A549 (cell line): ENCODE data around the gene CR1. TPM values are rescaled to one million over a fixed set of nuclear protein-coding genes. Genes with fewer than 3 reads are reported as not detected.
"Not testable (repeated sequence)": the region's sequence is repeated elsewhere in the genome, so short reads cannot be mapped to it uniquely, and the experiment has no call there.

Experiments
- ATAC-seq, 2 experiments: fragments of 200-7000 bp in 1 of 2; fragments of >200 bp in 1 of 2; cut with Nextera tagmentation in 1 of 2; cut with Tn5 transposase in 1 of 2; 3 replicates each; pipeline versions ENCODE4 v1.8.0 to v1.9.1; 2018 to 2020; ENCODE audit warnings: mild to moderate bottlenecking in 1 of 2, moderate library complexity in 1 of 2
- CTCF ChIA-PET: fragments of 300-600 bp; sonication (Branson Sonifier 250); formaldehyde crosslinking; extraction: SDS; loops from one replicate; lab custom pipeline; 2021; ENCODE audit warnings: antibody characterized with exemption, inconsistent platforms; lab: Yijun Ruan, JAX
- POLR2A ChIA-PET: fragments of 350-600 bp; formaldehyde crosslinking; extraction: SDS; loops from one replicate; lab custom pipeline; 2021; ENCODE audit warnings: antibody characterized with exemption, inconsistent platforms; lab: Yijun Ruan, JAX
- DNase-seq, 2 experiments: peaks; one replicate each; pipeline versions ENCODE4 v3.0.0 to v3.0.0-alpha.2; 2011 to 2016; ENCODE audit warnings: low read depth in 1 of 2, low spot score in 1 of 2
- FAIRE-seq: peaks from 2 replicates; lab custom pipeline; 2011; peaks lifted over from hg19 to GRCh38; lab: Jason Lieb, UNC
- H3K27ac ChIP-seq, 2 experiments: fragments of >200 bp; sonication (Bioruptor Twin); formaldehyde crosslinking; 3 replicates each; pipeline ENCODE4 v1.5.1; 2016 to 2017
- H3K4me1 ChIP-seq: fragments of >200 bp; sonication (Bioruptor Twin); formaldehyde crosslinking; 3 replicates; pipeline ENCODE4 v1.6.1; 2016
- H3K4me2 ChIP-seq: fragments of >200 bp; sonication (Bioruptor Twin); formaldehyde crosslinking; 3 replicates; pipeline ENCODE4 v1.6.1; 2016
- H3K4me3 ChIP-seq: fragments of >200 bp; sonication (Bioruptor Twin); formaldehyde crosslinking; 3 replicates; pipeline ENCODE4 v1.5.1; 2016
- H3K9me3 ChIP-seq: fragments of >200 bp; sonication (Bioruptor Twin); formaldehyde crosslinking; 3 replicates; pipeline ENCODE4 v1.6.1; 2016
- CBX8 ChIP-seq: fragments of 200-600 bp; sonication (generic); IDR thresholded peaks from 2 replicates; pipeline ENCODE4 v1.6.1; 2016
- ESRRA ChIP-seq: fragments of 150-350 bp; IDR thresholded peaks from 2 replicates; pipeline ENCODE4 v1.6.1; 2014; ENCODE audit warnings: mild to moderate bottlenecking, low read length, borderline replicate concordance
- HOXB5 ChIP-seq: fragments of 250-450 bp; sonication (Bioruptor Pico); IDR thresholded peaks from 2 replicates; pipeline ENCODE4 v1.5.0; 2020; ENCODE audit warnings: mild to moderate bottlenecking, moderate library complexity
- JUN ChIP-seq, 2 experiments: fragments of >200 bp; sonication (Bioruptor Twin); formaldehyde crosslinking; IDR thresholded peaks; 2 replicates in 1 of 2; 3 replicates in 1 of 2; pipeline ENCODE4 v1.6.1; 2016 to 2017
- MAFK ChIP-seq: fragments of 450-650 bp; IDR thresholded peaks from 2 replicates; pipeline ENCODE4 v1.6.1; 2014; ENCODE audit not compliant: partially characterized antibody
- MYC ChIP-seq: IDR thresholded peaks from 2 replicates; pipeline ENCODE4 v1.6.1; 2012; ENCODE audit warnings: mild to moderate bottlenecking, inconsistent platforms, low read length, improper control_type of control experiment, borderline replicate concordance
- RAD21 ChIP-seq, 2 experiments: fragments of >200 bp in 1 of 2; sonication (Bioruptor Twin) in 1 of 2; formaldehyde crosslinking in 1 of 2; IDR thresholded peaks in 1 of 2; conservative IDR thresholded peaks in 1 of 2; 2 replicates in 1 of 2; 3 replicates in 1 of 2; pipeline ENCODE4 v1.6.1; 2012 to 2018; ENCODE audit warnings: inconsistent platforms in 1 of 2
- RNF2 ChIP-seq: fragments of 200-600 bp; sonication (generic); IDR thresholded peaks from 2 replicates; pipeline ENCODE4 v1.6.1; 2016; ENCODE audit warnings: low read depth, mild to moderate bottlenecking, antibody characterized with exemption, moderate library complexity, borderline replicate concordance
- SMC3 ChIP-seq: fragments of >200 bp; sonication (Bioruptor Twin); formaldehyde crosslinking; IDR thresholded peaks from 3 replicates; pipeline ENCODE4 v1.6.1; 2018; ENCODE audit warnings: inconsistent platforms
- ZFP36 ChIP-seq: fragments of 450-650 bp; IDR thresholded peaks from 2 replicates; pipeline ENCODE4 v1.6.1; 2014; ENCODE audit warnings: borderline replicate concordance; ENCODE audit not compliant: partially characterized antibody
- ZNF302 ChIP-seq: fragments of 250-450 bp; sonication (Bioruptor Pico); IDR thresholded peaks from 2 replicates; pipeline ENCODE4 v1.9.0; 2021; ENCODE audit warnings: inconsistent platforms, mild to moderate bottlenecking, moderate library complexity
- ZSCAN20 ChIP-seq: fragments of 250-450 bp; sonication (Bioruptor Pico); IDR thresholded peaks from 2 replicates; pipeline ENCODE4 v1.8.0; 2022; ENCODE audit warnings: mild to moderate bottlenecking, moderate library complexity
- WGBS: methylation state at CpG from one replicate; pipeline ENCODE4 v1.1.6; 2017; ENCODE audit errors: missing lambda C conversion rate; 5-methylcytosine and 5-hydroxymethylcytosine counted together
- polyA plus RNA-seq, 4 experiments: library from polyadenylated mRNA; depleted of rRNA in 3 of 4; stranded (reverse); fragments of >200 nt; fragmentation: RNase III in 1 of 4; extraction: RNeasy Plus Mini Kit Qiagen cat#74134 plus additional on column Dnase treatment in 1 of 4; gene quantifications; 2 replicates in 3 of 4; 3 replicates in 1 of 4; pipeline ENCODE4 v1.2.3, GENCODE V29; 2011 to 2017
- TF ChIP-seq, protein P1 (sequence below): fragments of 150-350 bp; IDR thresholded peaks from 2 replicates; pipeline ENCODE4 v1.6.1; 2014; ENCODE audit warnings: low read depth, mild to moderate bottlenecking, low read length
- TF ChIP-seq, protein P2 (sequence below): IDR thresholded peaks from 2 replicates; pipeline ENCODE4 v1.6.1; 2012; ENCODE audit warnings: low read depth, borderline replicate concordance
- TF ChIP-seq, protein P3 (sequence below): fragments of >200 bp; sonication (Bioruptor Twin); formaldehyde crosslinking; IDR thresholded peaks from 3 replicates; pipeline ENCODE4 v1.5.1; 2016
- TF ChIP-seq, protein P4 (sequence below): fragments of 450-650 bp; IDR thresholded peaks from 2 replicates; pipeline ENCODE4 v1.6.1; 2014; ENCODE audit warnings: antibody characterized with exemption
- TF ChIP-seq, protein P5 (sequence below): IDR thresholded peaks from 2 replicates; pipeline ENCODE4 v1.6.1; 2012

Gene CR1
- polyA plus RNA-seq, 2 of the 4 experiments (the other 2 are of a cell fraction): not detected

DNA sequence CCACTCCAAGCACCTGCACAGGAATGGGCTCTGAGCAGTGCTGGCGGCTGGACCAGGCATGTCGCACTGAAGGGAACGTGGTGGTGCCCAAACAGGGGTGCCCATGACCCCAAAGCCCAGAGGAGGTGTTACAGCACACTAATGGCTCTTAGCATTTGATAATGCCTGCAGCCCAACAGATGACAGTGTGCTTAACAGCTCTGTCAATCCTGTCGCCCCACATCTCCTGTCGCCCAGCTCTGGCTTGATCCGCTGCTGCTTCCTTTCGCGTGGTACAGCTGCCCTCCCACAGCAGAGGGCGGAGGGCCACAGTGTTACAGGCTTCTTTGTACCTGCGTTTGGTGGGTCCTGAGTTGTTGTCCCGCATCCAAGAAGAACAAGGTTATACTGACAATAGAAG is 116.8 kb downstream of the CR1 start:
- ChIA-PET CTCF (no interaction called here), POLR2A (no interaction called here)
- DNase-seq: no peak
- Histone ChIP-seq H3K27ac (no peak overlapping the region), H3K4me1 (no peaks in the 10 kb centered on the region), H3K4me2 (no peak overlapping the region), H3K4me3 (no peak overlapping the region), H3K9me3 (no peaks in the 10 kb centered on the region)
- no peak for FAIRE-seq
- ATAC-seq: no peak; a peak in 1 of 6 replicates
- WGBS: 35% methylated on average over 5 of the region's 11 CpGs
- TF ChIP-seq CBX8 (no peak), ZSCAN20 (no peak), HOXB5 (CRISPR knock-in tag) (no peak), ZFP36 (no peak), ESRRA (no peak), MAFK (no peak), MYC (no peak)
- TF ChIP-seq, protein P1, sequence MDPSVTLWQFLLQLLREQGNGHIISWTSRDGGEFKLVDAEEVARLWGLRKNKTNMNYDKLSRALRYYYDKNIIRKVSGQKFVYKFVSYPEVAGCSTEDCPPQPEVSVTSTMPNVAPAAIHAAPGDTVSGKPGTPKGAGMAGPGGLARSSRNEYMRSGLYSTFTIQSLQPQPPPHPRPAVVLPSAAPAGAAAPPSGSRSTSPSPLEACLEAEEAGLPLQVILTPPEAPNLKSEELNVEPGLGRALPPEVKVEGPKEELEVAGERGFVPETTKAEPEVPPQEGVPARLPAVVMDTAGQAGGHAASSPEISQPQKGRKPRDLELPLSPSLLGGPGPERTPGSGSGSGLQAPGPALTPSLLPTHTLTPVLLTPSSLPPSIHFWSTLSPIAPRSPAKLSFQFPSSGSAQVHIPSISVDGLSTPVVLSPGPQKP: no peak
- TF ChIP-seq, protein P2, sequence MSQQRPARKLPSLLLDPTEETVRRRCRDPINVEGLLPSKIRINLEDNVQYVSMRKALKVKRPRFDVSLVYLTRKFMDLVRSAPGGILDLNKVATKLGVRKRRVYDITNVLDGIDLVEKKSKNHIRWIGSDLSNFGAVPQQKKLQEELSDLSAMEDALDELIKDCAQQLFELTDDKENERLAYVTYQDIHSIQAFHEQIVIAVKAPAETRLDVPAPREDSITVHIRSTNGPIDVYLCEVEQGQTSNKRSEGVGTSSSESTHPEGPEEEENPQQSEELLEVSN: no peak

DNA sequence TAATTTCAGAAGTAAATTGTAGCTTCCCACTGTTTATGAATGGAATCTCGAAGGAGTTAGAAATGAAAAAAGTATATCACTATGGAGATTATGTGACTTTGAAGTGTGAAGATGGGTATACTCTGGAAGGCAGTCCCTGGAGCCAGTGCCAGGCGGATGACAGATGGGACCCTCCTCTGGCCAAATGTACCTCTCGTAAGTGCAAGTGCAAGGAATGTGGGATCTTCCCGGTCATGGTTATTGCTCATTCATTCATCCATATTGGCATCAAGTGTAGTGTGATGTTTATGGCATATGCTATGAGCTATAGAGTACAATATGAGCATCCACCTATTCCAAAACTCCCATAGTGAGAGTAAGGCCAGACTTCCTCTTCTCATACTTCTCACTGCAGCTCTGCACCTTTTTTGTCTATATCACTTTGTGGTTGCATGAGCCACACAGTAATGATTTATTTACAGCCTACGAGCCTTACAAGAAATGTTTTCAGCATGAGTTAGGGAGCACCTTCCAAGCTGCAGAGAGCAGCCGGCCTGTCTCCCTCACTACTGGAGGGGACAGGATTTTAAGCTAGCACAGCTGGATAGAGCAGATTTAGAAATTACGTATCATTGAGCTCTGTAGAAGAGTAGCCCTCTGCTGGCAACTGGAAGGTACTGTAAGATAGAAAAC is 124.0 kb downstream of the CR1 start:
- Histone ChIP-seq H3K27ac (no peak overlapping the region), H3K4me2 (no peak overlapping the region), H3K9me3 (no peaks in the 10 kb centered on the region), H3K4me1 (no peaks in the 10 kb centered on the region), H3K4me3 (no peak overlapping the region)
- ATAC-seq (peak; percentile 97 to 99), DNase-seq (peak; percentile 28 to 55), FAIRE-seq (peak; percentile 90)
- ChIA-PET CTCF (interaction anchor here (0.6 to 2.8 kb wide), 10 partner anchors 10 to 505 kb away, joined by 3 to 24 read pairs (median 4); no protein-coding TSS in a partner anchor), POLR2A (no interaction called here)
- WGBS: 42% methylated on average over 7 of the region's 7 CpGs
- TF ChIP-seq SMC3 (peak; percentile 23; the same call in 2 of the 3 replicates), RAD21 (conservative IDR thresholded peaks at IDR 0.05 in 1 of 2, IDR thresholded peaks at IDR 0.05 in 1 of 2) (peak; percentile 25 to 27; a peak in 1 of 5 replicates), ZNF302 (no peak)
- TF ChIP-seq, protein P3, sequence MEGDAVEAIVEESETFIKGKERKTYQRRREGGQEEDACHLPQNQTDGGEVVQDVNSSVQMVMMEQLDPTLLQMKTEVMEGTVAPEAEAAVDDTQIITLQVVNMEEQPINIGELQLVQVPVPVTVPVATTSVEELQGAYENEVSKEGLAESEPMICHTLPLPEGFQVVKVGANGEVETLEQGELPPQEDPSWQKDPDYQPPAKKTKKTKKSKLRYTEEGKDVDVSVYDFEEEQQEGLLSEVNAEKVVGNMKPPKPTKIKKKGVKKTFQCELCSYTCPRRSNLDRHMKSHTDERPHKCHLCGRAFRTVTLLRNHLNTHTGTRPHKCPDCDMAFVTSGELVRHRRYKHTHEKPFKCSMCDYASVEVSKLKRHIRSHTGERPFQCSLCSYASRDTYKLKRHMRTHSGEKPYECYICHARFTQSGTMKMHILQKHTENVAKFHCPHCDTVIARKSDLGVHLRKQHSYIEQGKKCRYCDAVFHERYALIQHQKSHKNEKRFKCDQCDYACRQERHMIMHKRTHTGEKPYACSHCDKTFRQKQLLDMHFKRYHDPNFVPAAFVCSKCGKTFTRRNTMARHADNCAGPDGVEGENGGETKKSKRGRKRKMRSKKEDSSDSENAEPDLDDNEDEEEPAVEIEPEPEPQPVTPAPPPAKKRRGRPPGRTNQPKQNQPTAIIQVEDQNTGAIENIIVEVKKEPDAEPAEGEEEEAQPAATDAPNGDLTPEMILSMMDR: peak; percentile 61

DNA sequence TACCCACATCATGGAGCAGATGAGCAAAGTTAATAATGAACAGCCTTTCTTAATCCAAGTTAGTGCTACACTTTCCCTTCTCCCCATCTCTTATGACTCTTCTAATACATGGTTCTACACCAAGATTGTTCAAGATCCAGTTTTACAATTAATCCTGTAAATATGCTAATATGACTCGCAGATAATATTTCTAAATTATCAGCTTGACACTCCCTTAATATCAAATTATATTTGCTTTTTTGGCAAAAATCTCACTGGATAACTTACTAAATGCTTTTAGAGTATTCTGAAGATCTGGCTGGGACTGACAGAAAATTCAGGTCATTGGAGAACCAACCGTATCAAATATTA is 124.6 kb downstream of the CR1 start:
- ChIA-PET CTCF (interaction anchor here (0.6 to 2.8 kb wide), 11 partner anchors 10 to 505 kb away, joined by 3 to 24 read pairs (median 3); no protein-coding TSS in a partner anchor), POLR2A (no interaction called here)
- no peak for DNase-seq

DNA sequence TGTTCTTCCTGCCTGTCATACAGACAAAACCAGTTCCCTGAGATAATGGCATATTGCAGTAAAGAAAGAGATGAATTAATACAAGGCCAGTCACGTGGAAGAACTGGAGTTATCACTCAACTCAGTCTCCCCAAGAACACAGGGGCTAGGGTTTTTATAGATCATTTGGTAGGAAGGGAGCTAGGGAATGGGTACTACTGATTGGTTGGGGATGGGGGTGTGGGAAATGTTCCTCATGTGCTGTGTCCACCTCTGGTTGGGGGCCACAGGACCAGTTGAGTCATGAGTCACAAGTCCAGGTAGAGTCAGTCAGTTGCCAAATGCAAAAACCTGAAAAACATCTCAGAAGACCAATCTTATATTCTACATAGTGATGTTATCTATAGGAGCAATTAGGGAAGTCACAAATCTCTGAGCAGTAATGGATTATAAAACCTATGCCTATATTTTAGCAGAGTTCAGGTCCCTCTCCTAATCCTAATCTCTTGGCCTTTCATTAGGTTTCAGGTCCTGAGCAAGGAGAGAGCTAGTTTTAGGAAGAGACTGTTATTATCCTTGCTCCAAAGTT is 129.6 kb downstream of the CR1 start:
- H3K4me1 ChIP-seq, H3K9me3 ChIP-seq, H3K4me2 ChIP-seq, H3K4me3 ChIP-seq, DNase-seq, CTCF ChIA-PET, FAIRE-seq, H3K27ac ChIP-seq, POLR2A ChIA-PET, ATAC-seq: not testable (repeated sequence)
- 14% methylated on average over 1 of the region's 1 CpG for WGBS

More for the DNA sequence above, 124.6 kb downstream of the CR1 start:
- H3K9me3 ChIP-seq: no peaks in the 10 kb centered on the region
- no peaks in the 10 kb centered on the region for H3K4me1 ChIP-seq
- H3K27ac ChIP-seq: no peak overlapping the region
- 30% methylated on average over 2 of the region's 2 CpGs for WGBS
- no peak for FAIRE-seq
- H3K4me3 ChIP-seq: no peak overlapping the region
- ATAC-seq: no peak
- H3K4me2 ChIP-seq: no peak overlapping the region
- TF ChIP-seq, protein P2: no peak
- TF ChIP-seq RAD21 (conservative IDR thresholded peaks at IDR 0.05 in 1 of 2, IDR thresholded peaks at IDR 0.05 in 1 of 2) (no peak), RNF2 (no peak), JUN (IDR thresholded peaks at IDR 0.05) (no peak)
- TF ChIP-seq, protein P4, sequence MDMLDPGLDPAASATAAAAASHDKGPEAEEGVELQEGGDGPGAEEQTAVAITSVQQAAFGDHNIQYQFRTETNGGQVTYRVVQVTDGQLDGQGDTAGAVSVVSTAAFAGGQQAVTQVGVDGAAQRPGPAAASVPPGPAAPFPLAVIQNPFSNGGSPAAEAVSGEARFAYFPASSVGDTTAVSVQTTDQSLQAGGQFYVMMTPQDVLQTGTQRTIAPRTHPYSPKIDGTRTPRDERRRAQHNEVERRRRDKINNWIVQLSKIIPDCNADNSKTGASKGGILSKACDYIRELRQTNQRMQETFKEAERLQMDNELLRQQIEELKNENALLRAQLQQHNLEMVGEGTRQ: no peak
- TF ChIP-seq, protein P5, sequence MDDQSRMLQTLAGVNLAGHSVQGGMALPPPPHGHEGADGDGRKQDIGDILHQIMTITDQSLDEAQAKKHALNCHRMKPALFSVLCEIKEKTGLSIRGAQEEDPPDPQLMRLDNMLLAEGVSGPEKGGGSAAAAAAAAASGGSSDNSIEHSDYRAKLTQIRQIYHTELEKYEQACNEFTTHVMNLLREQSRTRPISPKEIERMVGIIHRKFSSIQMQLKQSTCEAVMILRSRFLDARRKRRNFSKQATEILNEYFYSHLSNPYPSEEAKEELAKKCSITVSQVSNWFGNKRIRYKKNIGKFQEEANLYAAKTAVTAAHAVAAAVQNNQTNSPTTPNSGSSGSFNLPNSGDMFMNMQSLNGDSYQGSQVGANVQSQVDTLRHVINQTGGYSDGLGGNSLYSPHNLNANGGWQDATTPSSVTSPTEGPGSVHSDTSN: no peak
- TF ChIP-seq, protein P1: no peak
- TF ChIP-seq, all 56 proteins: peak for 0
